GM12864 (cell line): ENCODE data around the gene LRRC26.

Experiments used
- DNase-seq: peaks from one replicate; pipeline ENCODE4 v3.0.0-alpha.2; 2011; ENCODE audit warnings: low read depth
- H3K4me3 ChIP-seq: 2 replicates; pipeline ENCODE4 v1.5.1; 2011; ENCODE audit warnings: mild to moderate bottlenecking, low read depth, low read length, control low read depth
- CTCF ChIP-seq: IDR thresholded peaks from 2 replicates; pipeline ENCODE4 v1.5.1; 2011; ENCODE audit warnings: low read depth, mild to moderate bottlenecking, moderate library complexity, low read length, control low read depth, inconsistent platforms; ENCODE audit errors: missing control alignments

The LRRC26 gene

GRCh38 chr9:137193771-137194170 lies 23.9 kb upstream of the LRRC26 start:
- H3K4me3 ChIP-seq = no peak overlapping the region
- DNase-seq = no peak
- TF ChIP-seq CTCF = no peak

- H3K4me3 ChIP-seq = no peak overlapping the region
- no peak for TF ChIP-seq CTCF
- DNase-seq = no peak
Observed at GRCh38 chr9:137192859-137193258, 23.0 kb upstream of the LRRC26 start.

GRCh38 chr9:137192448-137192780 lies 22.6 kb upstream of the LRRC26 start:
- no peak for DNase-seq
- no peak for TF ChIP-seq CTCF
- no peak overlapping the region for H3K4me3 ChIP-seq

GRCh38 chr9:137191691-137192447 lies 22.0 kb upstream of the LRRC26 start:
- no peak for DNase-seq

GRCh38 chr9:137191245-137191644 lies 21.4 kb upstream of the LRRC26 start:
- no peak for TF ChIP-seq CTCF
- DNase-seq = no peak
- H3K4me3 ChIP-seq = no peak overlapping the region

More at GRCh38 chr9:137191691-137192447, 22.0 kb upstream of the LRRC26 start:
- no peak for TF ChIP-seq CTCF
- H3K4me3 ChIP-seq = no peak overlapping the region

- no peak overlapping the region for H3K4me3 ChIP-seq
- DNase-seq = no peak
- no peak for TF ChIP-seq CTCF
Observed at GRCh38 chr9:137190315-137190856, 20.5 kb upstream of the LRRC26 start.
